ENCODE results near the gene UBTD1. TPM values are rescaled to one million over a fixed set of nuclear protein-coding genes. Genes with fewer than 3 reads are reported as not detected.

UBTD1 gene
- total RNA-seq, 1 experiment from 2014 or later, result 19.0 TPM

GRCh38 chr10:97450828-97451227 is 47.9 kb upstream of the UBTD1 start:
- Histone ChIP-seq H4K8ac (replicated peaks; ENCODE audit: insufficient read length, low read depth, low read length) (no peak overlapping the region), H3K4me1 (ENCODE audit: insufficient read depth, low read length) (peaks cover 3% of the 10 kb centered on the region; the same call in 1 of the 2 replicates), H3K14ac (ENCODE audit: insufficient read depth, low read length) (no peak overlapping the region), H2BK15ac (ENCODE audit: low read depth, low read length) (no peak overlapping the region), H3K23ac (ENCODE audit: insufficient read length, low read depth, low read length) (no peak overlapping the region), H3K27ac (ENCODE audit: insufficient read length, low read depth, low read length) (no peak overlapping the region), H4K5ac (ENCODE audit: insufficient read length, low read depth, low read length) (no peak overlapping the region), H3K79me1 (ENCODE audit: insufficient read depth, low read depth, low read length, poor library complexity, severe bottlenecking) (no peaks in the 10 kb centered on the region), H3K9ac (ENCODE audit: extremely low read depth, insufficient read length, low read length) (no peak overlapping the region), H4K91ac (ENCODE audit: insufficient read length, low read depth, low read length) (no peak overlapping the region), H2BK120ac (ENCODE audit: low read depth, low read length, poor library complexity, severe bottlenecking) (no peak overlapping the region), H3K23me2 (ENCODE audit: insufficient read length, low read depth, low read length, poor library complexity, severe bottlenecking) (peaks cover 9% of the 10 kb centered on the region), H2AK5ac (ENCODE audit: insufficient read length, low read length) (no peak overlapping the region), H3K18ac (ENCODE audit: insufficient read length, low read depth, low read length) (no peak overlapping the region), H4K20me1 (ENCODE audit: control insufficient read depth, insufficient read depth, insufficient read length) (peaks cover 2% of the 10 kb centered on the region), H3K4me2 (ENCODE audit: insufficient read depth, insufficient read length, low read length) (no peak overlapping the region), H3K27me3 (ENCODE audit: insufficient read depth, low read length) (no peaks in the 10 kb centered on the region; the same call in 1 of the 2 replicates), H2BK12ac (ENCODE audit: insufficient read length, low read depth, low read length) (no peak overlapping the region), H3K9me3 (ENCODE audit: control insufficient read depth, low read depth, low read length) (no peaks in the 10 kb centered on the region), H3K56ac (ENCODE audit: insufficient read length, low read depth, low read length) (no peak overlapping the region), H2BK20ac (ENCODE audit: low read depth, low read length, poor library complexity, severe bottlenecking) (no peak overlapping the region), H3K4ac (ENCODE audit: low read depth, low read length) (no peak overlapping the region), H3T11ph (ENCODE audit: low read length) (no peak overlapping the region), H2AFZ (ENCODE audit: low read length) (no peak overlapping the region), H3K79me2 (ENCODE audit: insufficient read depth, low read length) (peaks cover 5% of the 10 kb centered on the region; the same call in 1 of the 2 replicates), H2BK5ac (ENCODE audit: insufficient read length, low read length) (no peak overlapping the region)
- H3K36me3 Mint-ChIP-seq (ENCODE audit: insufficient read depth in 1 of 3, low read depth in 3 of 3), result peaks cover 22 to 51% (median 51%) of the 10 kb centered on the region in 3 experiments; a peak in 6 of 7 replicates
- peaks cover 11 to 15% of the 10 kb centered on the region in 2 experiments for H3K4me1 Mint-ChIP-seq
- no CpG with 5 or more reads among the region's 2 CpGs for WGBS (ENCODE audit: extremely low coverage, insufficient read length, low lambda C conversion rate)
- no peaks in the 10 kb centered on the region for H3K9me3 Mint-ChIP-seq
- no peak overlapping the region; a peak in 1 of 7 replicates for H3K27ac Mint-ChIP-seq
- peaks cover 2% of the 10 kb centered on the region; the same call in 1 of the 2 replicates for H3K27me3 Mint-ChIP-seq (ENCODE audit: low read depth)
- TF ChIP-seq CTCF (conservative IDR thresholded peaks at IDR 0.05), result no peak
- H3K4me3 Mint-ChIP-seq, result no peak overlapping the region; a peak in 1 of 5 replicates
- no peak for DNase-seq
